ENCODE measurements around the gene ABCB11.
A peak's percentile ranks its signal among the peaks of the same experiment; 100 is the strongest.

- TF ChIP-seq CTCF (IDR thresholded peaks at IDR 0.05 in 2 of 3, conservative IDR thresholded peaks at IDR 0.05 in 1 of 3; ENCODE audit: insufficient read depth in 2 of 3, low read depth in 1 of 3, low read length in 3 of 3) (peak; percentile 5 to 44 (median 22); a peak in 3 of 6 replicates), ZBTB17 (CRISPR knock-in tag; IDR thresholded peaks at IDR 0.05) (no peak), ZNF589 (CRISPR knock-in tag; IDR thresholded peaks at IDR 0.05; ENCODE audit: low read depth) (no peak), TCF7 (IDR thresholded peaks at IDR 0.05; ENCODE audit: borderline replicate concordance) (no peak), TARDBP (IDR thresholded peaks at IDR 0.05) (no peak), EZH2 (IDR thresholded peaks at IDR 0.05; ENCODE audit: borderline replicate concordance, low read depth, low read length) (no peak), RBFOX2 (IDR thresholded peaks at IDR 0.05; ENCODE audit: low read depth, low read length) (no peak), POLR2A (conservative IDR thresholded peaks at IDR 0.05) (no peak)
Observed at GRCh38 chr2:168907940-168908662, 123.0 kb downstream of the ABCB11 start.
